Measurements from ENCODE around the gene PHF11.

DNA sequence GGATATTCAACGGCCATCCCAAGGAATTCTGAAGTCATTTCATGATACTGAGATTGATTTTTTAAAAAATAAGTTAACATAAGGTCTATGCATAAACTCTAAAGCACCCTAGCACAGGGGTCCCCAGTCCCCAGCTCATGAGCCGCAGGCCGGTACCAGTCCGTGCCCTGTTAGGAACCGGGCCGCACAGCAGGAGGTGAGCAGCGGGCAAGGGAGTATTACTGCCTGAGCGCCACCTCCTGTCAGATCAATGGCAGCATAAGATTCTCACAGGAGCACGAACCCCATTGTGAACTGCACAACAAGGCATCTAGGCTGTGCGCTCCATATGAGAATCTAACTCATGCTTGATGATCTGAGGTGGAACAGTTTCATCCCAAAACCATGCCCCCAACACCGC lies 58.6 kb downstream of the PHF11 start:
- TF ChIP-seq EZH2 (IDR thresholded peaks at IDR 0.05) = no peak
- no peak for TF ChIP-seq POLR2AphosphoS5 (IDR thresholded peaks at IDR 0.05; ENCODE audit: borderline replicate concordance, low read depth, low read length)

Data from SK-N-MC (cell line).